Measurements from ENCODE around the gene CEP41. TPM values are rescaled to one million over a fixed set of nuclear protein-coding genes. Genes with fewer than 3 reads are reported as not detected.

The CEP41 gene
- total RNA-seq, 1 donor, result 9.8 TPM

- Histone ChIP-seq H3K9me3 (ENCODE audit: low read depth, low read length) (no peaks in the 10 kb centered on the region), H3K79me2 (ENCODE audit: insufficient read depth, low read length) (no peaks in the 10 kb centered on the region), H3K27me3 (ENCODE audit: insufficient read depth, low read length) (no peaks in the 10 kb centered on the region), H3K27ac (ENCODE audit: low read depth, low read length) (no peak overlapping the region), H3K4me3 (ENCODE audit: insufficient read depth, low read length) (no peak overlapping the region), H3K36me3 (ENCODE audit: insufficient read depth, low read length) (no peaks in the 10 kb centered on the region), H3K4me1 (ENCODE audit: insufficient read depth, low read length) (peaks cover 7% of the 10 kb centered on the region), H4K20me1 (ENCODE audit: insufficient read depth, low read length) (no peaks in the 10 kb centered on the region), H3K4me2 (ENCODE audit: insufficient read depth, low read length) (no peak overlapping the region), H2AFZ (ENCODE audit: low read length) (no peak overlapping the region)
- DNase-seq (ENCODE audit: insufficient read length, low spot score, missing footprints), result no peak
- no peak for TF ChIP-seq CTCF (IDR thresholded peaks at IDR 0.05; ENCODE audit: extremely low read depth, low read depth, low read length)
Measured at GRCh38 chr7:130401101-130401500, 39.7 kb downstream of the CEP41 start.

GRCh38 chr7:130400120-130400572, 40.7 kb downstream of the CEP41 start:
- H3K27me3 ChIP-seq (ENCODE audit: insufficient read depth, low read length), result no peaks in the 10 kb centered on the region
- no peak for DNase-seq (ENCODE audit: insufficient read length, low spot score, missing footprints)
- no peak overlapping the region for H3K4me2 ChIP-seq (ENCODE audit: insufficient read depth, low read length)
- H4K20me1 ChIP-seq (ENCODE audit: insufficient read depth, low read length), result no peaks in the 10 kb centered on the region
- H3K27ac ChIP-seq (ENCODE audit: low read depth, low read length), result no peak overlapping the region
- no peak overlapping the region for H2AFZ ChIP-seq (ENCODE audit: low read length)
- H3K9me3 ChIP-seq (ENCODE audit: low read depth, low read length), result no peaks in the 10 kb centered on the region
- H3K4me1 ChIP-seq (ENCODE audit: insufficient read depth, low read length), result peaks cover 7% of the 10 kb centered on the region
- no peaks in the 10 kb centered on the region for H3K36me3 ChIP-seq (ENCODE audit: insufficient read depth, low read length)
- H3K4me3 ChIP-seq (ENCODE audit: insufficient read depth, low read length), result no peak overlapping the region
- H3K79me2 ChIP-seq (ENCODE audit: insufficient read depth, low read length), result no peaks in the 10 kb centered on the region
- no peak for TF ChIP-seq CTCF (IDR thresholded peaks at IDR 0.05; ENCODE audit: extremely low read depth, low read depth, low read length)

DNA sequence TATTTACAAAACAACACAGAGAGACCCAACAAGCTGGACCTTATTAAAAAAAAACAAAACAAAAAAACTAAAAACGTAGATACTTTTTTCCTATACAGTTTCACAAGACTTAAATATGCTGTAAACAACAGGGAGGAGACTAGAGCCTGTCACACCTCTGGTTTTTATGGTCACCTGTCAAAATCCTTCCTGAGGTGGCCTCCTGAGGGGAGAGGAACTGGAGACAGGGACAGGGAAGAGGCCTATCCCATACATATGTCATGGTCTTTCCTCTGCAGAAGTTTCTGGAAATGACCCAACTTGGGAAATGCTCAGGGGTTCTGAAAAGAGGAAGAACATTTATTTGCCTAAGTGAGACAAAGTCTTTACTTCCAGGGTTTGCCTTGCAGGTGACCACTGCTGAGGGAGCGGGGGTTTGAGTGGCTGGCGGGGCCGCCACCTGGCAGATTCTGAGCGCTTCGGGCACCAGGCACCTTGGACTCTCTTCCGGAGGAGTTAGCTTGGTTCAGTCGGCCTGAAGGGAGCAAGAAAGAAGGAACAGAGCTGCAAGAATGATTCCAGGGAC, 42.2 kb downstream of the CEP41 start:
- DNase-seq (ENCODE audit: insufficient read length, low spot score, missing footprints), result no peak
- no peaks in the 10 kb centered on the region for H3K36me3 ChIP-seq (ENCODE audit: insufficient read depth, low read length)
- no peaks in the 10 kb centered on the region for H3K9me3 ChIP-seq (ENCODE audit: low read depth, low read length)
- H3K27me3 ChIP-seq (ENCODE audit: insufficient read depth, low read length), result no peaks in the 10 kb centered on the region
- no peak overlapping the region for H3K4me3 ChIP-seq (ENCODE audit: insufficient read depth, low read length)
- peaks cover 9% of the 10 kb centered on the region for H3K4me1 ChIP-seq (ENCODE audit: insufficient read depth, low read length)
- no peak overlapping the region for H3K4me2 ChIP-seq (ENCODE audit: insufficient read depth, low read length)
- H2AFZ ChIP-seq (ENCODE audit: low read length), result no peak overlapping the region
- no peaks in the 10 kb centered on the region for H3K79me2 ChIP-seq (ENCODE audit: insufficient read depth, low read length)
- H4K20me1 ChIP-seq (ENCODE audit: insufficient read depth, low read length), result no peaks in the 10 kb centered on the region
- no peak overlapping the region for H3K27ac ChIP-seq (ENCODE audit: low read depth, low read length)
- TF ChIP-seq CTCF (IDR thresholded peaks at IDR 0.05; ENCODE audit: extremely low read depth, low read depth, low read length), result no peak

GRCh38 chr7:130397758-130398073, 43.1 kb downstream of the CEP41 start:
- no peaks in the 10 kb centered on the region for H3K79me2 ChIP-seq (ENCODE audit: insufficient read depth, low read length)
- no peak for TF ChIP-seq CTCF (IDR thresholded peaks at IDR 0.05; ENCODE audit: extremely low read depth, low read depth, low read length)
- DNase-seq (ENCODE audit: insufficient read length, low spot score, missing footprints), result no peak
- no peaks in the 10 kb centered on the region for H4K20me1 ChIP-seq (ENCODE audit: insufficient read depth, low read length)
- H3K4me1 ChIP-seq (ENCODE audit: insufficient read depth, low read length), result peaks cover 18% of the 10 kb centered on the region
- no peak overlapping the region for H3K27ac ChIP-seq (ENCODE audit: low read depth, low read length)
- H2AFZ ChIP-seq (ENCODE audit: low read length), result no peak overlapping the region
- H3K4me3 ChIP-seq (ENCODE audit: insufficient read depth, low read length), result no peak overlapping the region
- no peaks in the 10 kb centered on the region for H3K9me3 ChIP-seq (ENCODE audit: low read depth, low read length)
- no peaks in the 10 kb centered on the region for H3K36me3 ChIP-seq (ENCODE audit: insufficient read depth, low read length)
- no peak overlapping the region for H3K4me2 ChIP-seq (ENCODE audit: insufficient read depth, low read length)
- no peaks in the 10 kb centered on the region for H3K27me3 ChIP-seq (ENCODE audit: insufficient read depth, low read length)
